GM12878 (cell line): ENCODE measurements around the gene TACR2. TPM values are rescaled to one million over a fixed set of nuclear protein-coding genes. Genes with fewer than 3 reads are reported as not detected.

Experiments
- ATAC-seq: fragments of 200-7000 bp; cut with Tn5 transposase; 3 replicates; pipeline ENCODE4 v1.9.1; 2020; ENCODE audit warnings: mild to moderate bottlenecking, moderate library complexity
- BruUV-seq: library from RNA; stranded (reverse); fragments of 400-500 nt; replicated peaks from 2 replicates; lab custom pipeline; 2021; lab: Mats Ljungman, UMichigan
- CTCF ChIA-PET: fragments of 300-600 bp; sonication (Branson Sonifier 250); formaldehyde crosslinking; extraction: SDS; loops from one replicate; lab custom pipeline; 2021; ENCODE audit warnings: inconsistent platforms; lab: Yijun Ruan, JAX
- POLR2A ChIA-PET: fragments of 350-600 bp; formaldehyde crosslinking; extraction: SDS; loops from one replicate; lab custom pipeline; 2021; ENCODE audit warnings: inconsistent platforms; lab: Charles Lee
- RAD21 ChIA-PET: fragments of 300-600 bp; sonication (Branson Sonifier 250); formaldehyde crosslinking; loops from one replicate; lab custom pipeline; 2023; ENCODE audit warnings: antibody characterized with exemption; ENCODE audit not compliant: unreplicated experiment; lab: Charles Lee
- SMC1A ChIA-PET: fragments of 300-600 bp; sonication (Branson Sonifier 250); formaldehyde crosslinking; loops from one replicate; lab custom pipeline; 2023; ENCODE audit not compliant: unreplicated experiment, uncharacterized antibody; lab: Charles Lee
- DNase-seq: peaks from one replicate; pipeline ENCODE4 v3.0.0-alpha.2; 2011; ENCODE audit warnings: low read depth, low spot score
- FAIRE-seq: peaks from 3 replicates; lab custom pipeline; 2011; peaks lifted over from hg19 to GRCh38; lab: Jason Lieb, UNC
- H2AFZ ChIP-seq: 2 replicates; pipeline ENCODE4 v1.6.0; 2011; ENCODE audit warnings: low read depth, low read length, control low read depth; ENCODE audit not compliant: control insufficient read depth
- H3K27ac ChIP-seq: 2 replicates; pipeline ENCODE4 v1.5.1; 2011; ENCODE audit warnings: control low read depth; ENCODE audit not compliant: control insufficient read depth, insufficient read depth
- H3K27me3 ChIP-seq, 2 experiments: replicated peaks in 1 of 2; 2 replicates each; pipeline versions ENCODE4 v1.6.0 to v1.6.1; 2011; ENCODE audit warnings: low read length in 1 of 2; ENCODE audit not compliant: control insufficient read depth in 2 of 2, insufficient read depth in 2 of 2
- H3K36me3 ChIP-seq, 2 experiments: 2 replicates each; pipeline ENCODE4 v1.5.1; 2011; ENCODE audit warnings: low read length in 1 of 2; ENCODE audit not compliant: control insufficient read depth in 2 of 2, insufficient read depth in 2 of 2
- H3K4me1 ChIP-seq: 2 replicates; pipeline ENCODE4 v1.6.1; 2011; ENCODE audit warnings: mild to moderate bottlenecking, low read length, moderate library complexity, mixed read lengths; ENCODE audit not compliant: control insufficient read depth, insufficient read depth
- H3K4me2 ChIP-seq: 2 replicates; pipeline ENCODE4 v1.6.0; 2011; ENCODE audit warnings: control low read depth; ENCODE audit not compliant: control insufficient read depth, insufficient read depth
- H3K4me3 ChIP-seq: fragments of 200-600 bp; sonication (generic); 2 replicates; pipeline ENCODE4 v1.5.1; 2016
- H3K79me2 ChIP-seq: 2 replicates; pipeline ENCODE4 v1.6.0; 2011; ENCODE audit warnings: low read length; ENCODE audit not compliant: control insufficient read depth, insufficient read depth
- H3K9ac ChIP-seq: 2 replicates; pipeline ENCODE4 v1.8.0; 2011; ENCODE audit warnings: low read length, control low read depth, mixed read lengths; ENCODE audit not compliant: control insufficient read depth, insufficient read depth
- H3K9me3 ChIP-seq: replicated peaks from 3 replicates; pipeline ENCODE4 v1.5.1; 2011; ENCODE audit warnings: mild to moderate bottlenecking, low read length; ENCODE audit not compliant: control insufficient read depth, insufficient read depth
- H4K20me1 ChIP-seq: 2 replicates; pipeline ENCODE4 v1.6.0; 2011; ENCODE audit not compliant: control insufficient read depth, insufficient read depth
- ETV6 ChIP-seq, 2 experiments: fragments of 450-650 bp in 1 of 2; IDR thresholded peaks in 1 of 2; conservative IDR thresholded peaks in 1 of 2; 2 replicates each; pipeline ENCODE4 v1.6.1; 2014; ENCODE audit warnings: antibody characterized with exemption in 1 of 2, borderline replicate concordance in 1 of 2, low read depth in 1 of 2, mild to moderate bottlenecking in 1 of 2, moderate library complexity in 1 of 2
- HDGF ChIP-seq: fragments of 450-650 bp; IDR thresholded peaks from 2 replicates; pipeline ENCODE4 v1.6.1; 2016; ENCODE audit warnings: antibody characterized with exemption
- JUNB ChIP-seq: IDR thresholded peaks from 2 replicates; pipeline ENCODE4 v1.6.1; 2016; ENCODE audit warnings: antibody characterized with exemption, mild to moderate bottlenecking
- MYC ChIP-seq: IDR thresholded peaks from 2 replicates; pipeline ENCODE4 v1.6.1; 2011; ENCODE audit warnings: mild to moderate bottlenecking, low read length, moderate library complexity, inconsistent platforms; ENCODE audit not compliant: insufficient read depth, insufficient replicate concordance, insufficient read length, severe bottlenecking
- SMC3 ChIP-seq: IDR thresholded peaks from 2 replicates; pipeline ENCODE4 v1.6.1; 2011; ENCODE audit warnings: low read length, improper control_type of control experiment, borderline replicate concordance
- SP1 ChIP-seq: IDR thresholded peaks from one replicate; pipeline ENCODE4 v1.6.1; 2011; ENCODE audit warnings: low read depth, low read length
- SPI1 ChIP-seq: IDR thresholded peaks from 2 replicates; pipeline ENCODE4 v1.6.1; 2011; ENCODE audit warnings: low read depth, mild to moderate bottlenecking, low read length, moderate library complexity, borderline replicate concordance; ENCODE audit not compliant: insufficient read depth
- STAT3 ChIP-seq: IDR thresholded peaks from 2 replicates; pipeline ENCODE4 v1.6.1; 2011; ENCODE audit warnings: low read depth, low read length, improper control_type of control experiment
- WGBS: methylation state at CpG from one replicate; pipeline ENCODE4 v1.1.6; 2016; ENCODE audit warnings: low lambda C conversion rate; ENCODE audit not compliant: insufficient replicate concordance, insufficient coverage; ENCODE audit errors: missing lambda C conversion rate; 5-methylcytosine and 5-hydroxymethylcytosine counted together
- in situ Hi-C: fragments of 300-500 bp; cut with MboI; formaldehyde crosslinking; loops from 9 replicates; pipeline ENCODE4 v1.14.3; 2018; ENCODE audit warnings: mixed read lengths
- intact Hi-C: fragments of 100-400 bp; cut with micrococcal nuclease; formaldehyde crosslinking; loops from one replicate; pipeline ENCODE4 v1.14.2; 2022; ENCODE audit not compliant: unreplicated experiment
- polyA plus RNA-seq, 11 experiments: library from polyadenylated mRNA; depleted of rRNA in 4 of 11; unstranded in 6 of 11; stranded (reverse) in 5 of 11; fragments of >200 nt; fragmentation: Nextera tagmentation in 4 of 11; fragmentation: Illumina TruSeq in 1 of 11; extraction: Ambion mirVana in 4 of 11; extraction: Trizol in 1 of 11; gene quantifications; 1 replicate in 1 of 11; 2 replicates in 10 of 11; pipeline versions ENCODE4 v1.2.1 to v1.2.3, GENCODE V29; 2011 to 2016; ENCODE audit warnings: inconsistent platforms in 2 of 11, missing spikeins in 2 of 11, low read depth in 1 of 11
- total RNA-seq, 4 experiments: library from RNA; depleted of rRNA in 3 of 4; stranded (reverse); fragments of >200 nt in 3 of 4; fragmentation: Illumina TruSeq in 1 of 4; extraction: Trizol in 1 of 4; gene quantifications; 2 replicates each; pipeline versions ENCODE4 v1.2.1 to v1.2.3, GENCODE V29; 2013 to 2021
- TF ChIP-seq, protein P1 (sequence below): fragments of 450-650 bp; formaldehyde crosslinking; IDR thresholded peaks from 2 replicates; pipeline ENCODE4 v1.4.0; 2022; ENCODE audit warnings: mild to moderate bottlenecking, moderate library complexity
- TF ChIP-seq, protein P2 (sequence below): IDR thresholded peaks from 2 replicates; pipeline ENCODE4 v1.6.1; 2012; ENCODE audit warnings: low read depth, low read length, improper control_type of control experiment
- TF ChIP-seq, protein P3 (sequence below): fragments of 450-650 bp; IDR thresholded peaks from 2 replicates; pipeline ENCODE4 v1.6.1; 2018; ENCODE audit warnings: borderline replicate concordance, mild to moderate bottlenecking; ENCODE audit not compliant: partially characterized antibody
- TF ChIP-seq, protein P4 (sequence below): fragments of 450-650 bp; IDR thresholded peaks from 2 replicates; pipeline ENCODE4 v1.6.1; 2016; ENCODE audit warnings: mild to moderate bottlenecking, moderate library complexity, borderline replicate concordance

Gene TACR2
- total and polyA plus RNA-seq, 10 of the 15 experiments (the other 5 are each of a cell fraction or from before 2014, with no cell fraction given), result 0.11 TPM; not detected in 9

DNA sequence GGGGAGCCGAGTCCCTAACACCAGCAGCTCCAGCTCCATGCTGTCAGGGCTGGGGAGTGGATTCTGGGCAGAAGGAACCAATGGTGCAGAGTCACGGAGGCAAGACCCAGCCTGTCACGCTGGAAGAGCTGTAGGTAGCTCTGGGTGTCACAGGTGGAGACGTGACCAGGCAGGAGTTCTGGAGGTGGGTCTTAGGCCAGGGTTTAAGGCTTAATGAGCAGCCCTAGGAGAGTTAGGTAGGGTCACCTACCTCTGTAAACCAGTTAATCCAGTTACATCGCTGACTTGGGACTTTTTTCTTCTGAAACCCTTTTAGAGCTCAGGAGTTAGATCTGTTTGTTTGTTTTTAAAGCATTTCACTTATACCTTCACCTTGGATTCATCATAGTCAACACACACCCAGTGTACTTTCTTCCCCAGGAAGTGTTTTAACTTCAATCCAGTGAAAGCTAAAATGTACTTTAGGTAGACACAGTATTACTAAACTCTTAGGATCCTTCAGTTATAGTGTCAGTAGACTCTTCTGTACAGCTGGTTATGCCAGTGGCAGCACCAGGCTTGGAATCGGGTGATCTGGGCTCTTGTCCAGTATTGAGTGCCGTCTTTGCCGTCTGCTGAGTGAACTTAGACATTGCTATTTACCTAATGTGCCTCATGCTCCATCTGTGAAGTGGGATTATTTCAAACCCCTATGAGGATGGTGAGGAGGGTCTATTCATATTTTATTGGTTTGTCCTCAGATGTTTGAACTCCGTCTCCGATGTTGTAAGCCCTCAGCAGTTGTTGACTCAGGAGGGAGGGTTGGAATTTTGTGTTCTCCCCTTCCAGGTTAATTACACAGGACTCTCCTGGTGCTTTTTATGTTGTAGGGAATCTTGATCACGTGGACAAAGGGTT is 31.0 kb downstream of the TACR2 start:
- RAD21 ChIA-PET, result no interaction called here
- H3K36me3 ChIP-seq, result peaks cover 17 to 36% of the 10 kb centered on the region in 2 experiments
- WGBS, result 97% methylated on average over 11 of the region's 11 CpGs
- no peak overlapping the region for H3K27ac ChIP-seq
- CTCF ChIA-PET, result no interaction called here
- FAIRE-seq, result no peak
- H3K79me2 ChIP-seq, result no peaks in the 10 kb centered on the region
- no peak overlapping the region for H3K4me2 ChIP-seq
- H3K9ac ChIP-seq, result no peak overlapping the region
- in situ Hi-C loops, result no loop called here
- no peak for DNase-seq
- SMC1A ChIA-PET, result no interaction called here
- no peaks in the 10 kb centered on the region for H3K9me3 ChIP-seq
- no TSS peak for BruUV-seq
- no peaks in the 10 kb centered on the region for H3K27me3 ChIP-seq
- no peak for ATAC-seq
- H3K4me3 ChIP-seq, result no peak overlapping the region
- intact Hi-C loops, result no loop called here
- POLR2A ChIA-PET, result no interaction called here
- no peak overlapping the region for H2AFZ ChIP-seq
- H4K20me1 ChIP-seq, result no peaks in the 10 kb centered on the region
- no peaks in the 10 kb centered on the region for H3K4me1 ChIP-seq
- TF ChIP-seq HDGF, result no peak
- no peak for TF ChIP-seq STAT3
- TF ChIP-seq SPI1, result no peak
- TF ChIP-seq, protein P1, sequence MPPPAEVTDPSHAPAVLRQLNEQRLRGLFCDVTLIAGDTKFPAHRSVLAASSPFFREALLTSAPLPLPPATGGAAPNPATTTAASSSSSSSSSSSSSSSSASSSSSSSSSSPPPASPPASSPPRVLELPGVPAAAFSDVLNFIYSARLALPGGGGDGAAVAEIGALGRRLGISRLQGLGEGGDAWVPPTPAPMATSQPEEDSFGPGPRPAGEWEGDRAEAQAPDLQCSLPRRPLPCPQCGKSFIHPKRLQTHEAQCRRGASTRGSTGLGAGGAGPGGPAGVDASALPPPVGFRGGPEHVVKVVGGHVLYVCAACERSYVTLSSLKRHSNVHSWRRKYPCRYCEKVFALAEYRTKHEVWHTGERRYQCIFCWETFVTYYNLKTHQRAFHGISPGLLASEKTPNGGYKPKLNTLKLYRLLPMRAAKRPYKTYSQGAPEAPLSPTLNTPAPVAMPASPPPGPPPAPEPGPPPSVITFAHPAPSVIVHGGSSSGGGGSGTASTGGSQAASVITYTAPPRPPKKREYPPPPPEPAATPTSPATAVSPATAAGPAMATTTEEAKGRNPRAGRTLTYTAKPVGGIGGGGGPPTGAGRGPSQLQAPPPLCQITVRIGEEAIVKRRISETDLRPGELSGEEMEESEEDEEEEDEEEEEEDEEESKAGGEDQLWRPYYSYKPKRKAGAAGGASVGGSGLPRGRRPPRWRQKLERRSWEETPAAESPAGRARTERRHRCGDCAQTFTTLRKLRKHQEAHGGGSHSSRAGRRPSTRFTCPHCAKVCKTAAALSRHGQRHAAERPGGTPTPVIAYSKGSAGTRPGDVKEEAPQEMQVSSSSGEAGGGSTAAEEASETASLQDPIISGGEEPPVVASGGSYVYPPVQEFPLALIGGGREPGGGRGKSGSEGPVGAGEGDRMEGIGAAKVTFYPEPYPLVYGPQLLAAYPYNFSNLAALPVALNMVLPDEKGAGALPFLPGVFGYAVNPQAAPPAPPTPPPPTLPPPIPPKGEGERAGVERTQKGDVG, result no peak
- TF ChIP-seq, protein P2, sequence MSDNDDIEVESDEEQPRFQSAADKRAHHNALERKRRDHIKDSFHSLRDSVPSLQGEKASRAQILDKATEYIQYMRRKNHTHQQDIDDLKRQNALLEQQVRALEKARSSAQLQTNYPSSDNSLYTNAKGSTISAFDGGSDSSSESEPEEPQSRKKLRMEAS, result no peak
- no peak for TF ChIP-seq SP1
- TF ChIP-seq MYC, result no peak
- TF ChIP-seq JUNB, result no peak
- TF ChIP-seq SMC3, result no peak
- TF ChIP-seq, protein P3, sequence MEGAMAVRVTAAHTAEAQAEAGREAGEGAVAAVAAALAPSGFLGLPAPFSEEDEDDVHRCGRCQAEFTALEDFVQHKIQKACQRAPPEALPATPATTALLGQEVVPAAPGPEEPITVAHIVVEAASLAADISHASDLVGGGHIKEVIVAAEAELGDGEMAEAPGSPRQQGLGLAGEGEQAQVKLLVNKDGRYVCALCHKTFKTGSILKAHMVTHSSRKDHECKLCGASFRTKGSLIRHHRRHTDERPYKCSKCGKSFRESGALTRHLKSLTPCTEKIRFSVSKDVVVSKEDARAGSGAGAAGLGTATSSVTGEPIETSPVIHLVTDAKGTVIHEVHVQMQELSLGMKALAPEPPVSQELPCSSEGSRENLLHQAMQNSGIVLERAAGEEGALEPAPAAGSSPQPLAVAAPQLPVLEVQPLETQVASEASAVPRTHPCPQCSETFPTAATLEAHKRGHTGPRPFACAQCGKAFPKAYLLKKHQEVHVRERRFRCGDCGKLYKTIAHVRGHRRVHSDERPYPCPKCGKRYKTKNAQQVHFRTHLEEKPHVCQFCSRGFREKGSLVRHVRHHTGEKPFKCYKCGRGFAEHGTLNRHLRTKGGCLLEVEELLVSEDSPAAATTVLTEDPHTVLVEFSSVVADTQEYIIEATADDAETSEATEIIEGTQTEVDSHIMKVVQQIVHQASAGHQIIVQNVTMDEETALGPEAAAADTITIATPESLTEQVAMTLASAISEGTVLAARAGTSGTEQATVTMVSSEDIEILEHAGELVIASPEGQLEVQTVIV, result no peak
- TF ChIP-seq ETV6 (conservative IDR thresholded peaks at IDR 0.05 in 1 of 2, IDR thresholded peaks at IDR 0.05 in 1 of 2; ENCODE audit: borderline replicate concordance in 1 of 2, low read depth in 1 of 2), result no peak
- TF ChIP-seq, protein P4, sequence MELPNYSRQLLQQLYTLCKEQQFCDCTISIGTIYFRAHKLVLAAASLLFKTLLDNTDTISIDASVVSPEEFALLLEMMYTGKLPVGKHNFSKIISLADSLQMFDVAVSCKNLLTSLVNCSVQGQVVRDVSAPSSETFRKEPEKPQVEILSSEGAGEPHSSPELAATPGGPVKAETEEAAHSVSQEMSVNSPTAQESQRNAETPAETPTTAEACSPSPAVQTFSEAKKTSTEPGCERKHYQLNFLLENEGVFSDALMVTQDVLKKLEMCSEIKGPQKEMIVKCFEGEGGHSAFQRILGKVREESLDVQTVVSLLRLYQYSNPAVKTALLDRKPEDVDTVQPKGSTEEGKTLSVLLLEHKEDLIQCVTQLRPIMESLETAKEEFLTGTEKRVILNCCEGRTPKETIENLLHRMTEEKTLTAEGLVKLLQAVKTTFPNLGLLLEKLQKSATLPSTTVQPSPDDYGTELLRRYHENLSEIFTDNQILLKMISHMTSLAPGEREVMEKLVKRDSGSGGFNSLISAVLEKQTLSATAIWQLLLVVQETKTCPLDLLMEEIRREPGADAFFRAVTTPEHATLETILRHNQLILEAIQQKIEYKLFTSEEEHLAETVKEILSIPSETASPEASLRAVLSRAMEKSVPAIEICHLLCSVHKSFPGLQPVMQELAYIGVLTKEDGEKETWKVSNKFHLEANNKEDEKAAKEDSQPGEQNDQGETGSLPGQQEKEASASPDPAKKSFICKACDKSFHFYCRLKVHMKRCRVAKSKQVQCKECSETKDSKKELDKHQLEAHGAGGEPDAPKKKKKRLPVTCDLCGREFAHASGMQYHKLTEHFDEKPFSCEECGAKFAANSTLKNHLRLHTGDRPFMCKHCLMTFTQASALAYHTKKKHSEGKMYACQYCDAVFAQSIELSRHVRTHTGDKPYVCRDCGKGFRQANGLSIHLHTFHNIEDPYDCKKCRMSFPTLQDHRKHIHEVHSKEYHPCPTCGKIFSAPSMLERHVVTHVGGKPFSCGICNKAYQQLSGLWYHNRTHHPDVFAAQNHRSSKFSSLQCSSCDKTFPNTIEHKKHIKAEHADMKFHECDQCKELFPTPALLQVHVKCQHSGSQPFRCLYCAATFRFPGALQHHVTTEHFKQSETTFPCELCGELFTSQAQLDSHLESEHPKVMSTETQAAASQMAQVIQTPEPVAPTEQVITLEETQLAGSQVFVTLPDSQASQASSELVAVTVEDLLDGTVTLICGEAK, result no peak
